ENCODE results near the gene ZDHHC11.
"Not testable (repeated sequence)": the region's sequence is repeated elsewhere in the genome, so short reads cannot be mapped to it uniquely, and the experiment has no call there.

ZDHHC11 gene

DNA sequence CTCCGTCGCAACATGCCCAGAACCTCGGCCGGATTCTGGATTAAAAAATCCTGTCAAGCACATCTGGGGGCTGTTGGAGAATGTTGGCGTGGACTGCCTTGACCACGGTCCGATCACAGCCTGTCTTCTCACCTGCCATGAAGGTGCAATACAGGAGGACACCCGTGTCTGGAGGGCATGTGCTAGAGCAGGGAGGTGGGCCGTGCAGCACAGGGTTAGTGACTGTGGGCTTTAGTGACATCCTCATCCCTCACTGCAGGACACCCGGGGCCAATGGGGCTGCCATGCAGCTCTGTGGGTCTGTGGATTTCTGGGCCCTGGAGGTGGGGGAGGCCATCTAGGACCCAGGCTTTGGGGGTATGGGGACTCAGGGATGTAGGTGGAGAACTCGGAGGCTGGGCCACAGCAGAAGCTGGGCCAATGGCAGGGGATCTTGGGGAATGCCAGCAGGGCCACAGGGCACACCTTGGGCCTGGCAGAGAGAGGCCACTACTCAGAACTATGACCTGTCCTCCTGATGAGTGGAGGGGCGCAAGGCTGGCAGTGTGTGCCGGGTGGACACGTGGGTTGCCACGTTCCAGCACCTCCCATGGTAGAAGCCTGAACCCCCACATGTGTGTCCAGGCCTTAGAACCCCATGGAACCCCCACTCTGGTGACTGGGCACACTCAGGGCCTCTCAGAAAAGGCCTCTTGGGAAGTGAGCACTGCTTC, 89.6 kb downstream of the ZDHHC11 start:
- DNase-seq, result no peak
- no peak for ATAC-seq

GRCh38 chr5:760363-761058, 90.3 kb downstream of the ZDHHC11 start:
- no peak for ATAC-seq
- DNase-seq, result no peak

- DNase-seq, result no peak
- no peak for ATAC-seq
These were observed 90.9 kb downstream of the ZDHHC11 start for GRCh38 chr5:759781-760362.

DNA sequence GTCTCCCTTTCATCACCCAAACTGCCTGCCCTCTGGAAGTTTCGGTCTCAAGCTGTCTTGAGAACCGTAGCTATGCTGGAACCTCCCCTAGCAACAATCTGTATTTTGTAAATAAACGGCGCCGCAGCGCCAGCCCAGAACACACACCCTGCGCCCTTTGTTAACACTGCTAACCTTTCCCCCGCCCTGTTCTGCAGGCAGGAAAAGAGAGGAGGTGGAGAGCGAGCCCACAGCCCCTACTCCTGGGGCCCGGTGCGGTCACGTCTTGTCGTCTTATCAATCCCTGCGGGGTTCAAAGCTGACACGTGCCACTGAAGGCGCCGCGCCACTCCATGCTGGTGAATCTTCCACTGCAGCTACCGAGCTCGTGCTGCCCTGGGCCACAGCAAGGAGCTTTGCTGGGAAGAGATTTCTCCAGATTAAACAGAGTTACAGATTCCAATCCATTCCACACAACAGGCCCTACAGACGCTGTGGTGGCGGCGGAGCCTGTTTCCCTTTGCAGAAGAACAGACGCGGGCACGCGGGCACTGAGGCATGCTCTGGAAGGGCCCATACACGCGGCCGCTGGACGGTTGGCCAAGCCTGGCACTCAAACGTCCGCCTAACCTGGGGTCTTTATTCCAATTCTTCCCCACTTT, 91.6 kb downstream of the ZDHHC11 start:
- DNase-seq (peak; percentile 51), ATAC-seq (peak; percentile 37)

GRCh38 chr5:758698-759053, 92.1 kb downstream of the ZDHHC11 start:
- DNase-seq, result no peak
- no peak for ATAC-seq

GRCh38 chr5:757931-758697, 92.7 kb downstream of the ZDHHC11 start:
- DNase-seq (no peak), ATAC-seq (peak; percentile 14)

GRCh38 chr5:757346-757930, 93.3 kb downstream of the ZDHHC11 start:
- peak; percentile 1 for ATAC-seq

DNA sequence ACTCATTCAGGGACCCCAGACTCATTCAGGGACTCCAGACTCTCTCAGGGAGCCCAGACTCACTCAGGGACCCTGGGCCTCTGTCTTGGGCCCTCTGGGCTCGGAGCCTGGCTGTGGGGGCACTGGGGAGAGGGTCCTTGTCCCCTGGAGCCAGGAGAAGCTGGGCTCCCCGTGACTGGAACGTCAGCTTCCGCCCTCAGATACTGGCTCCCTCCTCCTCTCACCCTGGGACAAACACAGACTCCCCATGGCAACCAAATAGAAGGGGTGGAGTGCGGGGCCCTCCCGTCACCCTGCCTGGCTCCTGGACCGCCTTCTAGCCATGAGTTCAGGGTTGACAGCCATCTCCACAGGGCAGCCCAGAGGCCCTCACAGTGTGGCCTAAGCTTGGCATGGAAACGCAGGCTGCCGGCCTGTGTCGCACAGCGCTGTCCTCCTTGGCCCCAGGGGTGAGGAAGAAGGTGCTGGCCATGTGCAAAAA, 93.9 kb downstream of the ZDHHC11 start:
- DNase-seq (no peak), ATAC-seq (no peak)

More at GRCh38 chr5:757346-757930, 93.3 kb downstream of the ZDHHC11 start:
- DNase-seq, result no peak

GRCh38 chr5:756171-756570, 94.6 kb downstream of the ZDHHC11 start:
- no peak for DNase-seq
- no peak for ATAC-seq

- ATAC-seq, DNase-seq: not testable (repeated sequence)
These were observed 96.6 kb downstream of the ZDHHC11 start for GRCh38 chr5:754143-754632.

GRCh38 chr5:753567-754142, 97.1 kb downstream of the ZDHHC11 start:
- not testable (repeated sequence) for DNase-seq, ATAC-seq

GRCh38 chr5:752532-753115, 98.2 kb downstream of the ZDHHC11 start:
- ATAC-seq, DNase-seq: not testable (repeated sequence)

DNA sequence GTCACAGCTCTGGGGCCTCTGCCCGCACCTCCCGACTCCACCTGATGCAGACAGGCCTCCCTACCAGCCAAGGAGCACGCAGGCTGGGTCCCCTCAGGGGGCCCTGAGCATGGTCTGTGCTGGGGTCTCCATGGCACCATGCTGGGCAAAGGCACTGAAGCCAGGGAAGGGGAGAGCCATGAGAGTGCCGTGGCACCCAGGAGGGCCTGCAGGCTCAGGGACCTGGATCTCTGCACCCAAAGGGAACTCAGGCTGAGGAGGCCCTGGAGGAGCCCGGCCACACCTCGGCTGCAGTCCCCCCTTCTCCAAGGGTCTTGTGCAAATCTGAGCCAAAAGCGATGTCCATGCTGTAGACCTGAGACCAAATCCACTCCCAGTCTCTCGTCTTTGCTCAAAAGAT, 98.8 kb downstream of the ZDHHC11 start:
- not testable (repeated sequence) for ATAC-seq, DNase-seq

DNA sequence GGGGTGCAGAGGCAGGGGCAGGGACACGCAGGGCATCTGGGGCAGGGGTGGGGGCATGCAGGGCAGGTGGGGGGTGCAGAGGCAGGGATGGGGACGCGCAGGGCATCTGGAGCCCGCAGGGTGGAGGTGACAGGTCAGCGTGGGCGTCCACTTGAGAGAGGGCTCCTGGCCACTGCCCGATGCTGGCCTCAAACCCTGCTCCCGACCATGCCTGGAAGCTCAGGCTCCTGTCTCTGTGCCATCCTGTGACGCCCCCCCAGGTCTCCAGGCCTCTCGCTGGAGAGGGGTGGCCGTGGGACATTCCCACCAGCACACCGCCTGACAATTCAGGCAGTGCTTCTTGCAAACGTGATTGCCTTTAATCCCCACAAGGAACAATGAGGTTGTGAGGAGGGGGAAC, 99.3 kb downstream of the ZDHHC11 start:
- no peak for DNase-seq
- ATAC-seq, result no peak

- not testable (repeated sequence) for DNase-seq, ATAC-seq
These were observed 100.6 kb downstream of the ZDHHC11 start for GRCh38 chr5:750226-750625.

DNA sequence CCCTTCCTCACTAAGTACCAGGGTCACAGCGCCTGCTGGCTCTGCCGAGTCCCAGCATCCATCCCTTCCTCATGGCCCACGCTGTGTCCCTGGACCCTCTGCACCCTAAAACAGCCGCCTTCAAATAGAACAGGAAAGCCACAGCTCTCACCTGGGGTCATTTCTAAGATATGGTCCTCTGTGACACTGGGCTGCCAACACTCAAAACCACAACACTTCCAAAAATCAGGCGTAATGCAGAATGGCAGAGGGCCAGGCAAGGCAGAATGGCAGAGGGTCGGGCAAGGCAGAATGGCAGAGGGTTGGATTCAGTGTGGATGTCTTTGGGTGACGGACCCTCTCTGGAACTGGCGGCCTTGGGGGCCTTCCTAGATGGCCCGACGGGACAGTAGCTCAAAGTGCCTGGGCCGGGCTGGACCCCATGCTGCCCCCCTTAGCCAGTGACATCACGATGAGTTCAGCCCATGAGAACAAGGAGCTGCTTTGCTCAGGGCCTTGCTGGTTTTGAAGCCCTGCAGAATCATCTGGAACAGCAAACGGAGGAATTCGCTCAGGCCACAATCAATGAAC, 101.6 kb downstream of the ZDHHC11 start:
- DNase-seq (no peak), ATAC-seq (no peak)

- not testable (repeated sequence) for ATAC-seq, DNase-seq
These were observed 102.5 kb downstream of the ZDHHC11 start for GRCh38 chr5:748011-748980.

DNA sequence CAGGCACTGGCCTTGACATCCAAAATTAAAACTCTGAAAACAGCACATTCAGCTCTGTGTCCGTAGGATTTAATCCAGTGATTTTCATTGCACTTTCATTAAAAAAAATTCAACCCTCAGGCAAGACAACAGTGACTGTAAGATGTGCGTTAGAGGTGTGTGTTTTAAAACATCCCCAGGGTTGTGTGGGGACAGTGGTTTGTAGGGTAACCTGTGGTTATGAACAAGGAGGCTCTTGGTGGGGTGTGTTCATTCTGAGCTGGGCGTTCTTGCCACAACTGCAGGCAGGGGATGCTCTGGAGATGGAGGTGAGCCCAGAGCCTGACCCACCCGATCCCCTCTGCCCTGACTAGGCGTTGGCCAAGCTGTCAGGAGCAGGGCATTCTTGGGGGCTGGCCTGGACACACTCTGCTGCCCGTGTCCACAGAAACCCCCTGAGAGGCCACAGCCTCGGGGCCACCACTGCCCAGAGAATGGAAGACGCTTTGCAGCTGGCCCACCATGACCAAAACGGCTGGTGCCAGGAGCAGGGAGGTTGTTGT, 103.4 kb downstream of the ZDHHC11 start:
- not testable (repeated sequence) for DNase-seq
- ATAC-seq, result peak; percentile 10
